ENCODE results near the gene SLC17A7. TPM values are rescaled to one million over a fixed set of nuclear protein-coding genes. Genes with fewer than 3 reads are reported as not detected.
A peak's percentile ranks its signal among the peaks of the same experiment; 100 is the strongest.
"Not testable (repeated sequence)": the region's sequence is repeated elsewhere in the genome, so short reads cannot be mapped to it uniquely, and the experiment has no call there.

The SLC17A7 gene
- total RNA-seq, 1 donor from 2014 or later, result 1.6 TPM

DNA sequence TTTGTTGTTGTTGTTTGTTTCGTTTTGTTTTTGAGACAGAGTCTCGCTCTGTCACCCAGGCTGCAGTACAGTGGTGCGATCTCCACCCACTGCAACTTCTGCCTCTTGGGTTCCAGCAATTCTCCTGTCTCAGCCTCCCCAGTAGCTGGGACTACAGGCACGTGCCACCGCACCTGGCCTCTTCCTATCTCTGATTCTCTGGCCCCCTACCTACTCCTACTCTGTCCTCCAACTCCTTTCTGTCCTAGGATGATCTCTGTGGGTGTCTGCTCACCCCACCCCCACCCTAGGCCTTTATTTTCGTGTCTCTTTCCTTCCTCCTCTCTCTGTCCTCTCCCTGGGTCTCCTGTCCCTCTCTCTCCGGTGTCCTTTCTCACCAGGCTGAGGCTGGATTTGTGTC, 9.1 kb upstream of the SLC17A7 start:
- DNase-seq (ENCODE audit: low spot score), result no peak
- intact Hi-C loops (cut with DNase I), result loop anchor here (5.0 kb wide), 1 partner anchor 37 kb away; the partner anchor contains the start of gene RPL13A

DNA sequence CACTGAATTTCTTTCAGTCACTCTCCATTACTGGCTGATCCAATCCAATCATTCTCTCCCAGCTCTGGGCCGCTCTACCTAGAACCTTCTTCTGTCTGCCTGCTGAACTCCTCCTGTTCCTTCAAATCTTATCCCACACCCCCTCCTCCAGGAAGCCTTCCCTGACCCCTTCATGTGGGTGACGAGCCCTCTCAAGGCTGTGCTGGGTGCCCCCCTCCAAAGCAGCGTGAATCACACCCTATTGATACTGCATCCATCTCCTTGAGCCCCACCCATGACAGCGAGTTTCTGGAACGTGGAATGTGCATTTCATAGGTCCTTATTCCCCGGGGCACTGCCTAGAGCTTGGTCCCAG, 7.1 kb upstream of the SLC17A7 start:
- no peak for DNase-seq (ENCODE audit: low spot score)
- intact Hi-C loops (cut with DNase I), result no loop called here

- DNase-seq (ENCODE audit: low spot score), result no peak
- intact Hi-C loops (cut with DNase I), result no loop called here
These were observed 6.4 kb upstream of the SLC17A7 start for GRCh38 chr19:49447485-49448431.

- intact Hi-C loops (cut with DNase I), result no loop called here
- DNase-seq (ENCODE audit: low spot score), result no peak
These were observed 4.7 kb upstream of the SLC17A7 start for GRCh38 chr19:49445997-49446396.

DNA sequence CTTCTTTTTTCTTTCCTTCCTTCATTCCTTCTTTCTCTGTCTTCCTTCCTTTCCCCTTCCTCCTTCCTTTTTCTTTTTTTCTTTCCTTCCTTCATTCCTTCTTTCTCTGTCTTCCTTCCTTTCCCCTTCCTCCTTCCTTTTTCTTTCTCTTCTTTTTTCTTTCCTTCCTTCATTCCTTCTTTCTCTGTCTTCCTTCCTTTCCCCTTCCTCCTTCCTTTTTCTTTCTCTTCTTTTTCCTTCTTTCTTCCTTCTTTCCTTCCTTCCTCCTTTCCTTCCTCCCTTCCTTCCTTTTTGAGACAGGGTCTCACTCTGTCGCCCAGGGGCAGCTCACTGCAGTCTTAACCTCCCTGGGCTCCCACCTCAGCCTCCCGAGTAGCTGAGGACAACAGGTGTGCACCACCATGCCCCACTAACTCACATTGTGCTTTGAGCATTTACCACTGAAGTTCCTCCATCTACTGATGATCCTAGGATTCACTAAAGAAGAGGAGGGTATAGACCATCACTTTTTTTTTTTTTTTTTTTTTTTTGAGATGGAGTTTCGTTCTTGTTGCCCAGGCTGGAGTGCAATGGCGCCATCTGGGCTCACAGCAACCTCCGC, 2.9 kb upstream of the SLC17A7 start:
- DNase-seq (ENCODE audit: low spot score); intact Hi-C loops (cut with DNase I): not testable (repeated sequence)

- peak; percentile 96 for DNase-seq (ENCODE audit: low spot score)
- intact Hi-C loops (cut with DNase I), result loop anchor here (1.0 to 2.0 kb wide), 2 partner anchors 51 to 81 kb away; partner anchors contain the start of genes DKKL1 and TEAD2
These were observed 2.2 kb upstream of the SLC17A7 start for GRCh38 chr19:49443366-49444099.

DNA sequence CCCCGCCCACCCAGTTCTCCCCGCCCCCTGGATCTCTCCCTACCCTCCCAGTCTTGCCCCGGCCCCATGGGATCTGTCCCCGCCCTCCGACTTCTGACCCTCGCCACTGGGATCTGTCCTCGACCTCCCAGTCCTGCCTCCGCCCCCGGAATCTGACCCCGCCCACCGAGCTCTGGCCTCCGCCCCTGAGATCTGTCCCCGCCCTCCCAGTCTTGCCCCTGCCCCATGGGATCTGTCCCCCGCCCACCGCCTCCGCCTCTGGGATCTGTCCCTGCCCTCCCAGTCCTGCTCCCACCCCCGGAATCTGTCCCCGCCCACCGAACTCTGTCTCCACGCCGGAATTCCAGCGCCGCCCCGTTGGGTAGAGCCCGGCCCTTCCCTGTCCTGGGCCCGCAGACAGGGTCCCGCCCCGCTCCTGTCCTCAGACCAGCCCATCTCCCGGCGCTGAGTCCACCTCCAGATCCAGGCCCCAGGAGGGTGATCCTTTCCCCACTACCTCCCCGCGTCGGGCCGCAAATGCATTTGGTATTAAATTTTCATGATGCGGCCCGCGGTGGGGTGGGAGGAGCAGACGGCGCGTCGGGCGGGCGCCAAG, 1.5 kb upstream of the SLC17A7 start:
- peak; percentile 96 for DNase-seq (ENCODE audit: low spot score)
- intact Hi-C loops (cut with DNase I), result loop anchor here (1.0 to 2.0 kb wide), 2 partner anchors 51 to 80 kb away; partner anchors contain the start of genes DKKL1 and TEAD2

DNA sequence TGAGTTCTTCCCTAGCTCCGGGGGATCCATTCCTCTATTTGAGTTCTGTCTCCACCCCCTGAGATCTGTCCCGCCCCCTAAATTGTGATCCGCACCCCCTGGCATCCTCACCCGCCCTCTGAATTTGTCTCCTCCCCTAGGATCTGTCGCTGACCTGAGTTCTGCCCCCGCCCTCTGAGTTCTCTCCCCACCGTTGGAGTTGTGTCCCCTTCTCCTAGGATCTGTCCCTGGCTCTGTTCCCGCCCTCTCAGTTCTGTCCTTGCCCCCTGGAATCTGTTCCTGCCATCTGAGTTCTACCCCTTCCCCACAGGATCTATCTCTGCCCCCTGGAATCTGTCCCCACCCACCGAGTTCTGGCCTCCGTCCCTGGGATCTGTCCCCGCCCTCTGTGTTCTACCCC, 1.0 kb upstream of the SLC17A7 start:
- no peak for DNase-seq (ENCODE audit: low spot score)
- intact Hi-C loops (cut with DNase I), result loop anchor here (2.0 kb wide), 1 partner anchor 80 kb away; the partner anchor contains the start of genes DKKL1 and TEAD2

DNA sequence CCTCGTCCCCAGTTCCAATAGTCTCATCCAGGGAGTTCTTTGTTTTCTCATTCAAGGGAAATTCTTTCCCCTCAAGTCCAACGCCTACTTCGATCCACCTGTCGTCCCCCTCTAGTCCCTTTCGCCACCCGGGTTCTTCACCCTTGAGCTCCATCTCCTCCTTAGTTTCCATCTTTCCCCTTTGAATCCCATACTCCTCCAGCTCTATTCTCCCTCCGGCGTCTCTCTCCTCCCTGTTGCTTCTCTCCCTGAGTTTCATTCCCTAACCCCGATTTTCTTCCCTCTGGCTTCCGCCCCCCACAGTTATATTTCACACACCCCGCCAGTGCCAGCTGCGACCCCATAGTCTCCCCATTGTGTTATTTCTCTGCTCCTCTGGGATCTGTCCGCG, 628 bp upstream of the SLC17A7 start:
- no peak for DNase-seq (ENCODE audit: low spot score)
- intact Hi-C loops (cut with DNase I), result loop anchor here (2.0 kb wide), 1 partner anchor 79 kb away; the partner anchor contains the start of genes DKKL1 and TEAD2

DNA sequence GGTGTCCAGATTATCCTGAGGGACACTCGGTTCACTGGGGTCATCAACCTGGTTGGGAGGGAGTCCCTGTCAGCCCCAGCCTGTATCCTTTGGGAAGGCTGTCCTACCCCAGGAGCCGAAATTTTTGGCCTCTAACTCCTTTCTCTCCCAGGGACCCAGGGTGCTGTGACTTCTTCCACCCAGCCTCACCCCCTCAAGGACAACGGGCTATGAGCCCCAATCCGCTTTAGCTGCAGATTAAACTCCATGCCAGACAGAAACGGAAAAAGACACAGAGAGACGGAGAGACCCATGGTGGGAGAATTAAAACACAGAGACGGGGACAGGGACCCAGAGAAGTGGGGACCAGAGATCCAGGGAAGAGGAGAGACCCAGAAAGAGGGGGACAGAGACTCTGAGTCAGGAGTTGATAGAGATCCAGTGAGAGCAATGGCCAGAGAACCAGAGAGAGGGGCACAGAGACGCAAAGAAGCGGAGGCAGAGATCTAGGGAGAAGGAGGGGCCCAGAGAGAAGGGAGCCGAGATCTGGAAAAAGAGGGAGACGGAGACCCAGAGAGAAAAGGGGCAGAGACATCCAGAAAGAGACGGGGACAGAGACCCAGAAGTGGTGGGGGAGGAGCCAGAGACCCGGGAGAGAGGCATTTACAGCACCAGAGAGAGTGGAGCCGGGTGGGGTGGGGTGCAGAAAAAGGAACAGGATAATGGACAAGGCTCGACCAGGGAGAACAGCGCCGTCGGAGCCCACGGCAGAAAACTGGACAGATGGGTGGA, 703 bp downstream of the SLC17A7 start:
- no peak for DNase-seq (ENCODE audit: low spot score)
- intact Hi-C loops (cut with DNase I), result no loop called here

DNA sequence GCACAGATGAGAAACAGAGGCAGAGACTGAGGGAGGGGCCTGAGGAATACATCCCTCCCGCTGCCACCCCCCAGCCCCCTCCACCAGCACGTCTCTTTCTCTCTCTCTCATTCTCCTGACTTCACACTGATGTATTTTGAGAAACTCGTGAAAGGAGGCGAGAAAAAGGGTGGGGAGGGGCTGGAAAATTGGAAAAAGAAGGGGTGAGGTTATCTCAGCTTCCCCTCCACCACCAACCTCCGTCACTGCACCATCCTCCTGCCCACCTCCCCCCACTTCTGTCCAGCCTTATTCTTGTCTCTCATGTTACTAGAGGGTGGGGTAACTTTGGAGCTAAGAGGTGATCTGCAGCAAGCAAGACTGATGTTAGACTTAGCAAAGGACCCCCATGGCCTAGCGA, 1.5 kb downstream of the SLC17A7 start:
- DNase-seq (ENCODE audit: low spot score), result no peak
- intact Hi-C loops (cut with DNase I), result no loop called here

DNA sequence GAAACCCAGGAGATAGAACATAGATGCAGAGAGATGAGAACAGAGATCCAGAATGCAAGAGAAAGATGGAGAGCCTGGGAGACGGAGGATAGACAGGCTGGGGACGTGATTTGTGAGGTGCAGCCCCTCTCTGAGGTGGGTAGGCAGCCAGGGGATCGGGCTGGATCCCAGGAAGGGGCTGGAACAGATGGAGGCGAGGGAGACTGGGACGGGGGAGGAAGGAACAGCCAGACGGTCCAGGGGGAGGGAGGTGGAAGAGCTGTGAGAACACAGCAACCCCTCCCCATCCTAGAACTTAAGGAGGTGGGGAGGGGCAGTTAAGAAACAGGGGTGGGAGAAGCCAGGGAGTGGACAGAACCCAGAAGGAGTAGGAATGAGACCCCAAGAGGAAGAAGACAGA, 3.1 kb downstream of the SLC17A7 start:
- intact Hi-C loops (cut with DNase I), result no loop called here
- DNase-seq (ENCODE audit: low spot score), result no peak

DNA sequence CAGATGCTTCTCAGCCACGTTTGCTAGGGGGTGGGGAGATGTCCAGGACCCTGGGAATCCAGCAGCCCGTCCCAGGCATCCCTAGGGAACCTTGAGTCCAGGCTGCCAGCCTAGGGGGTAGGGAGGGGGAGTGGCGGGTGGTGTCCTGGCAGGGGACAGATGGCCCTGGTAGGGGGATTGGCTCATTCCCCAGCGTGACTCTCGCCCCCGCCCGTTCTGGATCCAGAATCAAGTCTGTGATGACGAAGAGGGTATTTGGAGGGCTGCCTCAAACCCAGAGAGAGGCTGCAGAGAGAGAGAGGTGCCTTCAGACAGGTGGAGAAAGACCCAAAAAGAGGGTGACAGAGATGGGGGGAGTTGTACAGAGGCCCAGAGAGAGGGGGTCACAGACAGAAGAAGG, 4.1 kb downstream of the SLC17A7 start:
- no peak for DNase-seq (ENCODE audit: low spot score)
- intact Hi-C loops (cut with DNase I), result no loop called here

GRCh38 chr19:49436381-49437017, 4.8 kb downstream of the SLC17A7 start:
- intact Hi-C loops (cut with DNase I), result no loop called here
- no peak for DNase-seq (ENCODE audit: low spot score)

DNA sequence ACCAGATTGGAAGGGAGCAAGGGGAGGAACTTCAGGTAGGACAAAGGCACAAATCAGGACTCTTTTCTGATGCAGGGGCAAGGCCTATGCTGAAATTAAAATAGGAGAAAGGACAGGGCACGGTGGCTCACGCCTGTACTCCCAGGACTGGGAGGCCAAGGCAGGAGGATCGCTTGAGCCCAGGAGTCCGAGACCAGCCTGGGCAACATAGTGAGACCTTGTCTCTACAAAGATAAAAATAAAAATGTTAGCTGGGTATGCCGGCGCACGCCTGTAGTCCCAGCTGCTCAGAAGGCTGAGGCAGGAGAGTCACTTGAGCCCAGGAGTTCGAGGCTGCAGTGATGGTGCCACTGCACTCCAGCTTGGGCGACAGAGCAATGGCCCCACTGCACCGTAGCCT, 5.7 kb downstream of the SLC17A7 start:
- intact Hi-C loops (cut with DNase I), result no loop called here
- no peak for DNase-seq (ENCODE audit: low spot score)

DNA sequence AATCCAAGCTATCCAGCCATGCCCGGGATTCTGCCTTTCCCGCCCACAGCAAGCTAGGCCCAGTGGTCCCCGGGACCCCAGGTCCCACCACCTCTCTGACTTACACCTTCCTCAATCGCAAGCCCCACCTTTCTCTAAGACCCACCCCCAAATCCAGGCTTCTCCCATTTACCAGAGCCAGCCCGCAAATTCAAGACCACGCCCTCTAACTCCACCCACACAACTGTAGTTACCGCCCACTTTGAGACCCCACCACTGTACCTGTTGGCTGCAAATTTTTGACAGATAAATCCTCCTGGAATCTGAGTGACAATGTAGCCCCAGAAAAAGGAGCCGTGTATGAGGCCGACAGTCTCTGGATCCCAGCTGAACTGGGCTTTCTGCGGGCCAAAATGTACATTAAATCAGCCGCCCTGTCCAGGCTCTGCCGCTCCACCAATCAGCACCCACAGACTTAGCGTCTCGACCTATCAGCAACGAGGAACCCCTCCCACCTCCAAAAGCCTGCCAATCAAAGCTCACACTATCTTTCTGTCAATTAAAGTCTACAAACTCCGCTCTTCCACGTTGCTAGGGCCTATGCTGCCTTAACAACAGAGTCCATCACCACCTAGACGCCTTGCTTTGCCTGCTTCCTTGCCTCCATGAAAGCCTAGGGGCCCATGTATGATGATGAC, 6.3 kb downstream of the SLC17A7 start:
- DNase-seq (ENCODE audit: low spot score), result no peak
- intact Hi-C loops (cut with DNase I), result no loop called here

- intact Hi-C loops (cut with DNase I), result no loop called here
- DNase-seq (ENCODE audit: low spot score), result no peak
These were observed 8.0 kb downstream of the SLC17A7 start for GRCh38 chr19:49433240-49433901.

All from cardiac septum (tissue), 1 donor.